H1 (cell line): ENCODE measurements around the gene IDH2. TPM values are rescaled to one million over a fixed set of nuclear protein-coding genes. Genes with fewer than 3 reads are reported as not detected.

ENCODE experiments used
- polyA plus RNA-seq, 7 experiments: library from polyadenylated mRNA; depleted of rRNA in 3 of 7; stranded (reverse) in 5 of 7; unstranded in 2 of 7; fragments of >200 nt in 5 of 7; fragments of 200-250 nt in 2 of 7; gene quantifications; 1 replicate in 5 of 7; 2 replicates in 1 of 7; 4 replicates in 1 of 7; pipeline versions ENCODE4 v1.2.1 to v1.2.3, GENCODE V29; 2011 to 2013; ENCODE audit warnings: missing spikeins in 2 of 7, mixed read lengths in 2 of 7
- total RNA-seq: library from RNA; stranded (reverse); fragmentation: NEBNext Ultra II Directional; extraction: Animal tissue kit (Norgen Biotek cat#: 25700); gene quantifications from 2 replicates; pipeline ENCODE4 v1.2.1, GENCODE V29; 2021
- TF ChIP-seq, protein P1 (sequence below), 3 experiments: IDR thresholded peaks; 1 replicate in 2 of 3; 2 replicates in 1 of 3; pipeline versions ENCODE4 v1.5.1 to v1.6.1; 2011; ENCODE audit warnings: low read length in 3 of 3, mild to moderate bottlenecking in 3 of 3, inconsistent platforms in 2 of 3, low read depth in 1 of 3, moderate library complexity in 1 of 3; ENCODE audit not compliant: insufficient read depth in 1 of 3; ENCODE audit errors: control extremely low read depth in 1 of 3

IDH2 gene
- total and polyA plus RNA-seq, 2 of the 8 experiments (the other 6 are each of a cell fraction or from before 2014, with no cell fraction given), result 64.2 to 84.6 TPM

DNA sequence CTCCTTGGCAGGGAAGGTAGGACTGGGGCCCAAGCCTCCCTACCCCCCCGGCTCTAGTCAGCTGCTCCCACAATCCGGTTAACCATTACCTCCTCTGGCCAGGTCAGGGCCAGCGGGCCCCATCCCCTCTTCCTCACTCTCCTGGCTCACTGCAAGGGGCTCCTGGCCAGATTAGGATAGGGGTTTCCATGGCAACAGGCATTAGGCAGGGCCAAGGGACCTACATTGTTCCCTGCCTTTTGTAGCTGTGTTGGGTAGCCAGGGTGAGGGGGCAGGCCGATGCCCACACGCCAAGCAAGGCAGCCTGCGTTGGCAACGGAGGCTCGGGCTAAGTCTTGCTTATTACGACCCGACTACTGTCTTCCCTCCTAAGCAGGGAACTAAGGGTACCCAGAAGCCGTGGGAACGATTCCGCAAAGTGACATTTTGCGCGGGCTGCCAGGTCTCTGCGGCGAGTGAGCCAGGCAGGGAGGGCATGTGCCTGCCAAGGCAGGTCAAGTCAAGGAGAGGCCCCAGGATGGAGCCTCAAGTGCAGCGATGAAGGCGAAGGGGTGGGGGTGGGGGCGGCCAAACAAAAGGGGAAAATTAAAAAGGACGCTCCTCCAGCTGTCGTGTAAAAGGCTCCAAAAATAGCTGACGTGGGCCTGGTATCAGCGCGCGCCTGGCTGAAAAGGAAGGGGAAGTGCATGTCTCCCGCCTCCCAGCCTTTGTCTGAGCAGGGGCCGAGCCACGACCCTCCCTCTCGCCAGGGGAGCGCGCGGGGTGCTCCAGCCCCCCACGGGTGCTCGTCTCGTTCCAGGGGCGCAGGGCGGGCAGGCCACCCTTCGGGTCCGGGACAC is 919 bp downstream of the IDH2 start (continued):
- TF ChIP-seq, protein P1, sequence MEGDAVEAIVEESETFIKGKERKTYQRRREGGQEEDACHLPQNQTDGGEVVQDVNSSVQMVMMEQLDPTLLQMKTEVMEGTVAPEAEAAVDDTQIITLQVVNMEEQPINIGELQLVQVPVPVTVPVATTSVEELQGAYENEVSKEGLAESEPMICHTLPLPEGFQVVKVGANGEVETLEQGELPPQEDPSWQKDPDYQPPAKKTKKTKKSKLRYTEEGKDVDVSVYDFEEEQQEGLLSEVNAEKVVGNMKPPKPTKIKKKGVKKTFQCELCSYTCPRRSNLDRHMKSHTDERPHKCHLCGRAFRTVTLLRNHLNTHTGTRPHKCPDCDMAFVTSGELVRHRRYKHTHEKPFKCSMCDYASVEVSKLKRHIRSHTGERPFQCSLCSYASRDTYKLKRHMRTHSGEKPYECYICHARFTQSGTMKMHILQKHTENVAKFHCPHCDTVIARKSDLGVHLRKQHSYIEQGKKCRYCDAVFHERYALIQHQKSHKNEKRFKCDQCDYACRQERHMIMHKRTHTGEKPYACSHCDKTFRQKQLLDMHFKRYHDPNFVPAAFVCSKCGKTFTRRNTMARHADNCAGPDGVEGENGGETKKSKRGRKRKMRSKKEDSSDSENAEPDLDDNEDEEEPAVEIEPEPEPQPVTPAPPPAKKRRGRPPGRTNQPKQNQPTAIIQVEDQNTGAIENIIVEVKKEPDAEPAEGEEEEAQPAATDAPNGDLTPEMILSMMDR (IDR thresholded peaks at IDR 0.05; ENCODE audit: control extremely low read depth in 1 of 3, insufficient read depth in 1 of 3, low read depth in 1 of 3, low read length in 3 of 3), result no peak
